Measurements from ENCODE around the gene CREBBP. TPM values are rescaled to one million over a fixed set of nuclear protein-coding genes. Genes with fewer than 3 reads are reported as not detected.

The CREBBP gene
- total RNA-seq, 2 experiments from 2014 or later = 145 to 152 TPM

- peaks cover 92% of the 10 kb centered on the region for H3K36me3 Mint-ChIP-seq (ENCODE audit: low read depth)
- no peaks in the 10 kb centered on the region for H3K9me3 Mint-ChIP-seq
- H3K27ac Mint-ChIP-seq = no peak overlapping the region
- Histone ChIP-seq H3K27me3 (ENCODE audit: control insufficient read depth in 1 of 2, insufficient read depth in 2 of 2, low read length in 2 of 2) (no peaks in the 10 kb centered on the region), H3K9me3 (ENCODE audit: control insufficient read depth in 1 of 2, insufficient read depth in 1 of 2, low read length in 2 of 2) (no peaks in the 10 kb centered on the region), H3K4me1 (ENCODE audit: insufficient read depth, low read length) (no peaks in the 10 kb centered on the region), H3K4me3 (ENCODE audit: low read length) (no peak overlapping the region), H3K27ac (ENCODE audit: low read depth in 1 of 2, low read length in 2 of 2) (no peak overlapping the region), H3K36me3 (ENCODE audit: insufficient read depth, low read length) (peaks cover 85% of the 10 kb centered on the region)
- TF ChIP-seq, protein P1, sequence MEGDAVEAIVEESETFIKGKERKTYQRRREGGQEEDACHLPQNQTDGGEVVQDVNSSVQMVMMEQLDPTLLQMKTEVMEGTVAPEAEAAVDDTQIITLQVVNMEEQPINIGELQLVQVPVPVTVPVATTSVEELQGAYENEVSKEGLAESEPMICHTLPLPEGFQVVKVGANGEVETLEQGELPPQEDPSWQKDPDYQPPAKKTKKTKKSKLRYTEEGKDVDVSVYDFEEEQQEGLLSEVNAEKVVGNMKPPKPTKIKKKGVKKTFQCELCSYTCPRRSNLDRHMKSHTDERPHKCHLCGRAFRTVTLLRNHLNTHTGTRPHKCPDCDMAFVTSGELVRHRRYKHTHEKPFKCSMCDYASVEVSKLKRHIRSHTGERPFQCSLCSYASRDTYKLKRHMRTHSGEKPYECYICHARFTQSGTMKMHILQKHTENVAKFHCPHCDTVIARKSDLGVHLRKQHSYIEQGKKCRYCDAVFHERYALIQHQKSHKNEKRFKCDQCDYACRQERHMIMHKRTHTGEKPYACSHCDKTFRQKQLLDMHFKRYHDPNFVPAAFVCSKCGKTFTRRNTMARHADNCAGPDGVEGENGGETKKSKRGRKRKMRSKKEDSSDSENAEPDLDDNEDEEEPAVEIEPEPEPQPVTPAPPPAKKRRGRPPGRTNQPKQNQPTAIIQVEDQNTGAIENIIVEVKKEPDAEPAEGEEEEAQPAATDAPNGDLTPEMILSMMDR (IDR thresholded peaks at IDR 0.05) = no peak
- intact Hi-C loops (cut with DNase I, micrococcal nuclease) = no loop called here
- DNase-seq (no peak), ATAC-seq (ENCODE audit: poor library complexity) (no peak)
- ChIA-PET POLR2A (no interaction called here), CTCF (no interaction called here)
- H3K4me3 Mint-ChIP-seq = no peak overlapping the region
- H3K27me3 Mint-ChIP-seq = no peaks in the 10 kb centered on the region
- no peaks in the 10 kb centered on the region for H3K4me1 Mint-ChIP-seq (ENCODE audit: low read depth)
These were observed 114.3 kb downstream of the CREBBP start for GRCh38 chr16:3766177-3766576.

- no peaks in the 10 kb centered on the region for H3K27me3 ChIP-seq (ENCODE audit: control insufficient read depth in 1 of 2, insufficient read depth in 2 of 2, low read length in 2 of 2)
- ChIA-PET POLR2A (interaction anchor here (0.9 kb wide), 1 partner anchor 7 kb away, joined by 5 read pairs; no protein-coding TSS in a partner anchor), CTCF (no interaction called here)
- Mint-ChIP-seq H3K27me3 (no peaks in the 10 kb centered on the region), H3K4me1 (ENCODE audit: low read depth) (no peaks in the 10 kb centered on the region), H3K27ac (no peak overlapping the region), H3K4me3 (no peak overlapping the region), H3K36me3 (ENCODE audit: low read depth) (peaks cover 89% of the 10 kb centered on the region), H3K9me3 (no peaks in the 10 kb centered on the region)
- H3K36me3 ChIP-seq (ENCODE audit: insufficient read depth, low read length) = peaks cover 73% of the 10 kb centered on the region
- no peaks in the 10 kb centered on the region for H3K9me3 ChIP-seq (ENCODE audit: control insufficient read depth in 1 of 2, insufficient read depth in 1 of 2, low read length in 2 of 2)
- no peak overlapping the region for H3K4me3 ChIP-seq (ENCODE audit: low read length)
- H3K4me1 ChIP-seq (ENCODE audit: insufficient read depth, low read length) = no peaks in the 10 kb centered on the region
- DNase-seq (no peak), ATAC-seq (ENCODE audit: poor library complexity) (no peak)
- intact Hi-C loops (cut with DNase I, micrococcal nuclease) = no loop called here
- no peak overlapping the region for H3K27ac ChIP-seq (ENCODE audit: low read depth in 1 of 2, low read length in 2 of 2)
- TF ChIP-seq, protein P1 (IDR thresholded peaks at IDR 0.05) = no peak
These were observed 116.1 kb downstream of the CREBBP start for GRCh38 chr16:3764409-3764808.

- TF ChIP-seq, protein P1 (IDR thresholded peaks at IDR 0.05) = no peak
- Mint-ChIP-seq H3K9me3 (no peaks in the 10 kb centered on the region), H3K27ac (no peak overlapping the region), H3K4me1 (ENCODE audit: low read depth) (no peaks in the 10 kb centered on the region), H3K36me3 (ENCODE audit: low read depth) (peaks cover 89% of the 10 kb centered on the region), H3K4me3 (no peak overlapping the region), H3K27me3 (no peaks in the 10 kb centered on the region)
- Histone ChIP-seq H3K4me3 (ENCODE audit: low read length) (no peak overlapping the region), H3K9me3 (ENCODE audit: control insufficient read depth in 1 of 2, insufficient read depth in 1 of 2, low read length in 2 of 2) (no peaks in the 10 kb centered on the region), H3K4me1 (ENCODE audit: insufficient read depth, low read length) (no peaks in the 10 kb centered on the region), H3K27ac (ENCODE audit: low read depth in 1 of 2, low read length in 2 of 2) (no peak overlapping the region), H3K36me3 (ENCODE audit: insufficient read depth, low read length) (peaks cover 74% of the 10 kb centered on the region), H3K27me3 (ENCODE audit: control insufficient read depth in 1 of 2, insufficient read depth in 2 of 2, low read length in 2 of 2) (no peaks in the 10 kb centered on the region)
- POLR2A ChIA-PET = no interaction called here
- CTCF ChIA-PET = no interaction called here
- intact Hi-C loops (cut with DNase I, micrococcal nuclease) = no loop called here
- ATAC-seq (ENCODE audit: poor library complexity) (no peak), DNase-seq (no peak)
These were observed 118.3 kb downstream of the CREBBP start for GRCh38 chr16:3762107-3762750.

All from CD4-positive, alpha-beta T cell (primary cell).